K562 (cell line): ENCODE results near the gene ZBTB48. TPM values are rescaled to one million over a fixed set of nuclear protein-coding genes. Genes with fewer than 3 reads are reported as not detected.
A peak's percentile ranks its signal among the peaks of the same experiment; 100 is the strongest.

Experiments used
- CBX3 ChIP-seq, 2 experiments: IDR thresholded peaks; 1 replicate in 1 of 2; 2 replicates in 1 of 2; pipeline ENCODE4 v1.6.1; 2012; ENCODE audit warnings: inconsistent platforms in 2 of 2, low read length in 2 of 2, borderline replicate concordance in 1 of 2, control low read depth in 1 of 2
- CBX5 ChIP-seq: IDR thresholded peaks from 2 replicates; pipeline ENCODE4 v1.6.1; 2014; ENCODE audit warnings: low read depth, borderline replicate concordance
- CC2D1A ChIP-seq: fragments of 450-650 bp; IDR thresholded peaks from 2 replicates; pipeline ENCODE4 v1.6.1; 2017; ENCODE audit warnings: mild to moderate bottlenecking
- ERF ChIP-seq: fragments of 450-650 bp; formaldehyde crosslinking; IDR thresholded peaks from 2 replicates; pipeline ENCODE4 v1.4.0; 2020; ENCODE audit warnings: mild to moderate bottlenecking, mixed read lengths
- FOXP1 ChIP-seq: sonication (generic); formaldehyde crosslinking; IDR thresholded peaks from 2 replicates; pipeline ENCODE4 v1.8.0; 2022; ENCODE audit warnings: mild to moderate bottlenecking, missing genetic modification reagents
- MCM2 ChIP-seq: fragments of 450-650 bp; IDR thresholded peaks from 2 replicates; pipeline ENCODE4 v1.6.1; 2017; ENCODE audit warnings: low read depth, mild to moderate bottlenecking
- MED1 ChIP-seq: sonication (generic); formaldehyde crosslinking; IDR thresholded peaks from 2 replicates; pipeline ENCODE4 v1.8.1; 2023; ENCODE audit warnings: missing genetic modification reagents, borderline replicate concordance
- MLLT1 ChIP-seq, 2 experiments: fragments of 450-650 bp; IDR thresholded peaks; 2 replicates each; pipeline ENCODE4 v1.6.1; 2016
- SAP30 ChIP-seq: fragments of 200-600 bp; sonication (generic); IDR thresholded peaks from 2 replicates; pipeline ENCODE4 v1.6.1; 2012; ENCODE audit warnings: borderline replicate concordance, low read depth, mild to moderate bottlenecking, moderate library complexity, low read length, control low read depth, inconsistent platforms; ENCODE audit not compliant: insufficient read depth, poor library complexity, severe bottlenecking
- SFPQ ChIP-seq: fragments of 200-400 bp; formaldehyde crosslinking; IDR thresholded peaks from 2 replicates; pipeline ENCODE4 v1.6.1; 2017; ENCODE audit warnings: mild to moderate bottlenecking, low read depth, low read length, moderate library complexity
- SMAD4 ChIP-seq: fragments of 250-450 bp; sonication (Bioruptor Pico); conservative IDR thresholded peaks from 2 replicates; pipeline ENCODE4 v1.8.0; 2021; ENCODE audit warnings: inconsistent platforms, mild to moderate bottlenecking, moderate library complexity
- SMC3 ChIP-seq: conservative IDR thresholded peaks from 2 replicates; pipeline ENCODE4 v1.6.1; 2011; ENCODE audit warnings: low read depth, low read length, improper control_type of control experiment; ENCODE audit not compliant: insufficient read depth
- TAF1 ChIP-seq: IDR thresholded peaks from 2 replicates; pipeline ENCODE4 v1.6.1; 2011; ENCODE audit warnings: mild to moderate bottlenecking, low read length, moderate library complexity; ENCODE audit not compliant: insufficient read depth, control insufficient read depth, severe bottlenecking; ENCODE audit errors: extremely low read depth
- ZNF609 ChIP-seq: sonication (generic); formaldehyde crosslinking; IDR thresholded peaks from 2 replicates; pipeline ENCODE4 v1.8.1; 2023; ENCODE audit warnings: missing genetic modification reagents, mild to moderate bottlenecking, borderline replicate concordance
- polyA plus RNA-seq, 8 experiments: library from polyadenylated mRNA; depleted of rRNA in 4 of 8; stranded (reverse) in 5 of 8; unstranded in 3 of 8; fragments of >200 nt; fragmentation: Nextera tagmentation in 2 of 8; fragmentation: Illumina TruSeq in 1 of 8; extraction: Ambion mirVana in 2 of 8; extraction: Trizol in 1 of 8; gene quantifications; 2 replicates each; pipeline versions ENCODE4 v1.2.1 to v1.2.3, GENCODE V29; 2011 to 2014; ENCODE audit warnings: inconsistent platforms in 1 of 8, missing spikeins in 1 of 8
- total RNA-seq, 7 experiments: library from RNA; depleted of rRNA in 6 of 7; stranded (reverse); fragments of >200 nt in 6 of 7; fragmentation: Illumina TruSeq in 2 of 7; extraction: Trizol in 2 of 7; gene quantifications; 2 replicates each; pipeline versions ENCODE4 v1.2.1 to v1.2.3, GENCODE V29; 2011 to 2021; ENCODE audit warnings: low replicate concordance in 1 of 7

The ZBTB48 gene
- total and polyA plus RNA-seq, 9 of the 15 experiments (the other 6 are each of a cell fraction or from before 2014, with no cell fraction given) = 1.9 to 66.9 (median 29.5) TPM

- TF ChIP-seq MLLT1 (IDR thresholded peaks at IDR 0.05) (peak; percentile 46 to 66; a peak in 2 of 4 replicates), FOXP1 (CRISPR knock-in tag) (no peak), SMAD4 (CRISPR knock-in tag) (0 out of 2 replicates have a peak, but pooled peaks have one; percentile 53), MED1 (CRISPR knock-in tag) (no peak), SAP30 (peak; percentile 88), SFPQ (no peak), ERF (CRISPR knock-in tag) (no peak), MCM2 (no peak), TAF1 (peak; percentile 36), SMC3 (no peak), CBX5 (no peak), ZNF609 (CRISPR knock-in tag) (no peak), CBX3 (IDR thresholded peaks at IDR 0.05; ENCODE audit: borderline replicate concordance in 1 of 2, low read length in 2 of 2) (peak in 1 of 2 experiments; percentile 25; a peak in 1 of 3 replicates), CC2D1A (0 out of 2 replicates have a peak, but pooled peaks have one; percentile 11)
Observed at GRCh38 chr1:6612641-6613360, 33.0 kb downstream of the ZBTB48 start (continued).
